ENCODE results near the gene MAML2. TPM values are rescaled to one million over a fixed set of nuclear protein-coding genes. Genes with fewer than 3 reads are reported as not detected.

The MAML2 gene
- total RNA-seq, 1 experiment from 2014 or later = 2.9 TPM

- no peak overlapping the region for H3K27ac ChIP-seq (ENCODE audit: low read length)
- no peak overlapping the region for H3K4me3 ChIP-seq (ENCODE audit: low read depth in 2 of 2, low read length in 2 of 2)
- in situ Hi-C loops (cut with HindIII; ENCODE audit: low pct_unique_long_range_greater_than_20kb, low sequenced_read_pairs) (no loop called here), intact Hi-C loops (cut with micrococcal nuclease; ENCODE audit: unreplicated experiment) (no loop called here)
- no TSS peak for BruUV-seq (replicated peaks)
- no peaks in the 10 kb centered on the region for H3K36me3 ChIP-seq (ENCODE audit: control insufficient read depth, insufficient read depth, low read length)
- CTCF ChIA-PET = no interaction called here
- H3K9me3 ChIP-seq (ENCODE audit: control insufficient read depth, insufficient read depth, low read depth, low read length) = no peaks in the 10 kb centered on the region
- TF ChIP-seq REST (IDR thresholded peaks at IDR 0.05; ENCODE audit: insufficient read depth in 1 of 2, low read depth in 2 of 2, low read length in 1 of 2) = no peak
- H3K4me1 ChIP-seq (ENCODE audit: control insufficient read depth, insufficient read depth, low read length) = no peaks in the 10 kb centered on the region
- H3K27me3 ChIP-seq (ENCODE audit: control insufficient read depth, insufficient read depth, low read length) = no peaks in the 10 kb centered on the region
- POLR2A ChIA-PET = no interaction called here
- DNase-seq (ENCODE audit: low read depth, low spot score) (no peak), ATAC-seq (no peak)
These were observed 270.4 kb downstream of the MAML2 start for GRCh38 chr11:96072592-96072991.

- no peaks in the 10 kb centered on the region for H3K27me3 ChIP-seq (ENCODE audit: control insufficient read depth, insufficient read depth, low read length)
- no peaks in the 10 kb centered on the region for H3K36me3 ChIP-seq (ENCODE audit: control insufficient read depth, insufficient read depth, low read length)
- no peak overlapping the region for H3K27ac ChIP-seq (ENCODE audit: low read length)
- no TSS peak for BruUV-seq (replicated peaks)
- H3K4me3 ChIP-seq (ENCODE audit: low read depth in 2 of 2, low read length in 2 of 2) = no peak overlapping the region
- TF ChIP-seq CTCF (IDR thresholded peaks at IDR 0.05) (no peak), REST (IDR thresholded peaks at IDR 0.05; ENCODE audit: insufficient read depth in 1 of 2, low read depth in 2 of 2, low read length in 1 of 2) (no peak), POLR2AphosphoS5 (IDR thresholded peaks at IDR 0.05; ENCODE audit: low read depth, low read length) (no peak), TCF7L2 (IDR thresholded peaks at IDR 0.05; ENCODE audit: low read depth, low read length) (no peak), SIN3A (IDR thresholded peaks at IDR 0.05; ENCODE audit: borderline replicate concordance, insufficient read depth, low read depth, low read length) (no peak)
- intact Hi-C loops (cut with micrococcal nuclease; ENCODE audit: unreplicated experiment) = no loop called here
- CTCF ChIA-PET = interaction anchor here (0.7 kb wide), 1 partner anchor 16 kb away, joined by 8 read pairs; no protein-coding TSS in a partner anchor
- no peaks in the 10 kb centered on the region for H3K9me3 ChIP-seq (ENCODE audit: control insufficient read depth, insufficient read depth, low read depth, low read length)
- in situ Hi-C loops (cut with HindIII; ENCODE audit: low pct_unique_long_range_greater_than_20kb, low sequenced_read_pairs) = no loop called here
- ATAC-seq = peak; percentile 58; the same call in 1 of the 2 replicates
- no peak for DNase-seq (ENCODE audit: low read depth, low spot score)
- H3K4me1 ChIP-seq (ENCODE audit: control insufficient read depth, insufficient read depth, low read length) = no peaks in the 10 kb centered on the region
- POLR2A ChIA-PET = no interaction called here
These were observed 272.5 kb downstream of the MAML2 start for GRCh38 chr11:96070453-96070852.

Measured in Panc1 (cell line).